Parathyroid adenoma (tissue), 2 donors: ENCODE results near the gene PLCL1.

Source experiments
- H2AFZ ChIP-seq: fragments of 300-600 bp; sonication (generic); one replicate; pipeline ENCODE4 v1.7.0; 2017; ENCODE audit warnings: antibody characterized with exemption, mild to moderate bottlenecking
- H3K27ac ChIP-seq: fragments of 300-600 bp; sonication (generic); one replicate; pipeline ENCODE4 v1.7.0; 2017
- H3K27me3 ChIP-seq: fragments of 300-600 bp; sonication (generic); one replicate; pipeline ENCODE4 v1.7.0; 2017; ENCODE audit warnings: low read length; ENCODE audit not compliant: control insufficient read depth, insufficient read depth
- H3K36me3 ChIP-seq: fragments of 300-600 bp; sonication (generic); one replicate; pipeline ENCODE4 v1.7.0; 2017; ENCODE audit warnings: low read length; ENCODE audit not compliant: control insufficient read depth, insufficient read depth
- H3K4me1 ChIP-seq: fragments of 300-600 bp; sonication (generic); one replicate; pipeline ENCODE4 v1.7.0; 2017; ENCODE audit warnings: control low read depth
- H3K4me2 ChIP-seq: fragments of 300-600 bp; sonication (generic); one replicate; pipeline ENCODE4 v1.7.0; 2017; ENCODE audit warnings: low read length
- H3K4me3 ChIP-seq: fragments of 300-600 bp; sonication (generic); one replicate; pipeline ENCODE4 v1.7.0; 2017; ENCODE audit warnings: low read depth, low read length
- H3K79me2 ChIP-seq: fragments of 300-600 bp; sonication (generic); one replicate; pipeline ENCODE4 v1.7.0; 2017; ENCODE audit warnings: control low read depth
- H3K9ac ChIP-seq: fragments of 300-600 bp; sonication (generic); one replicate; pipeline ENCODE4 v1.7.0; 2017; ENCODE audit warnings: mild to moderate bottlenecking
- H3K9me3 ChIP-seq: fragments of 300-600 bp; sonication (generic); one replicate; pipeline ENCODE4 v1.7.0; 2017; ENCODE audit warnings: low read length; ENCODE audit not compliant: control insufficient read depth
- CTCF ChIP-seq: fragments of 300-600 bp; sonication (generic); IDR thresholded peaks from one replicate; pipeline ENCODE4 v1.7.0; 2017; ENCODE audit warnings: antibody characterized with exemption, mild to moderate bottlenecking
- donor health status: primary hyperparathyroidism.

PLCL1 gene

DNA sequence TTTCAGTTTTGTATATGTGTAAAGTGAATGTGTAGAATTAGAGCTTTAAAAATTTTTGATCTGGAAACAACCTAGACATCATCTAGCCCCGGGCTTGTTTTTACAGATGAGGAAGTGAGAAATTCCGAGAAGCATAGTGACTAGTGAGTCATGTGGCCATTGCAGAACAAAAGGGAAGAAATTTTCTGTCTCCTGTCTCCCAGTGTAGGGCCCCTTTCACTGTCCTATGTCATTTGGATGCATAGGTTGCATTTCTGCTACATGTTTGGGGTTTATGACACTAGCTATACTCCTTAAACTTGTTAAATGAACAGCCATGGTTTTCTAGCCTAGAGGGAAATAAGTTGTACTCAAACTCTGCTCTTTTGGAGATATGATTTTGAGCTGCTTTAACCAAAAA is 84.6 kb downstream of the PLCL1 start:
- Histone ChIP-seq H3K79me2 (peaks cover 25% of the 10 kb centered on the region), H3K36me3 (no peaks in the 10 kb centered on the region), H3K9me3 (no peaks in the 10 kb centered on the region), H2AFZ (no peak overlapping the region), H3K27me3 (no peaks in the 10 kb centered on the region), H3K27ac (no peak overlapping the region), H3K4me3 (no peak overlapping the region), H3K9ac (no peak overlapping the region), H3K4me1 (peaks cover 18% of the 10 kb centered on the region), H3K4me2 (no peak overlapping the region)
- TF ChIP-seq CTCF: no peak

GRCh38 chr2:197890168-197890567 is 85.8 kb downstream of the PLCL1 start:
- Histone ChIP-seq H3K27me3 (no peaks in the 10 kb centered on the region), H3K4me1 (peaks cover 25% of the 10 kb centered on the region), H3K9ac (no peak overlapping the region), H3K27ac (no peak overlapping the region), H3K4me2 (no peak overlapping the region), H3K36me3 (no peaks in the 10 kb centered on the region), H2AFZ (no peak overlapping the region), H3K79me2 (peaks cover 21% of the 10 kb centered on the region), H3K9me3 (no peaks in the 10 kb centered on the region), H3K4me3 (no peak overlapping the region)
- TF ChIP-seq CTCF: no peak

DNA sequence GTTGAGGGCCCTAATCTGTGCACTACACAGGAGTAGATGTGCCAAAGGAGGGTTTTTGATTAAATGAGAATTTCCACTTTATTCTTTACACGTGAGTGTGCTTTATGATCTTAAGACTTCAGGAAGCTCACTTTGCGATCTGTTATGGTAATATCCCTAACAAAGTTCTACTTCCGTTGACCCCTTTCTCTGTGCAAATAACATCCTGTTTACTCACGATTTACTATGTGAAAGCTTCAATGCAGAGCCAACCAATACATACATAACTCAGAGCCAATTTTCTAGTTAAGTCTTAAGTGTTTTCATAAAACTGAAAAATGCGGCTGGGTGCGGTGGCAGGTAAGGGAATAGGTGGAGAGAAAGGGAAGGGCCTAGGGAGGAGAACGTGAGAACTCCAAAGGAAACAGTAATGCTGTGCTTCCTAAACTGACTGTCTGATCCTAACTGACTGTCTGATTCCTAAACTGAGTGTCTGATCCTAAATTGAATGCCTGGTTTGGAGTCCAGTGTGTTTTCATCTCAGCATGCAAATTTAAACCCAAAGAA is 87.6 kb downstream of the PLCL1 start:
- Histone ChIP-seq H3K27me3 (no peaks in the 10 kb centered on the region), H3K9ac (no peak overlapping the region), H3K9me3 (no peaks in the 10 kb centered on the region), H3K4me2 (no peak overlapping the region), H3K27ac (no peak overlapping the region), H3K4me3 (no peak overlapping the region), H2AFZ (no peak overlapping the region), H3K79me2 (peaks cover 17% of the 10 kb centered on the region), H3K4me1 (peaks cover 25% of the 10 kb centered on the region), H3K36me3 (no peaks in the 10 kb centered on the region)
- TF ChIP-seq CTCF: no peak

DNA sequence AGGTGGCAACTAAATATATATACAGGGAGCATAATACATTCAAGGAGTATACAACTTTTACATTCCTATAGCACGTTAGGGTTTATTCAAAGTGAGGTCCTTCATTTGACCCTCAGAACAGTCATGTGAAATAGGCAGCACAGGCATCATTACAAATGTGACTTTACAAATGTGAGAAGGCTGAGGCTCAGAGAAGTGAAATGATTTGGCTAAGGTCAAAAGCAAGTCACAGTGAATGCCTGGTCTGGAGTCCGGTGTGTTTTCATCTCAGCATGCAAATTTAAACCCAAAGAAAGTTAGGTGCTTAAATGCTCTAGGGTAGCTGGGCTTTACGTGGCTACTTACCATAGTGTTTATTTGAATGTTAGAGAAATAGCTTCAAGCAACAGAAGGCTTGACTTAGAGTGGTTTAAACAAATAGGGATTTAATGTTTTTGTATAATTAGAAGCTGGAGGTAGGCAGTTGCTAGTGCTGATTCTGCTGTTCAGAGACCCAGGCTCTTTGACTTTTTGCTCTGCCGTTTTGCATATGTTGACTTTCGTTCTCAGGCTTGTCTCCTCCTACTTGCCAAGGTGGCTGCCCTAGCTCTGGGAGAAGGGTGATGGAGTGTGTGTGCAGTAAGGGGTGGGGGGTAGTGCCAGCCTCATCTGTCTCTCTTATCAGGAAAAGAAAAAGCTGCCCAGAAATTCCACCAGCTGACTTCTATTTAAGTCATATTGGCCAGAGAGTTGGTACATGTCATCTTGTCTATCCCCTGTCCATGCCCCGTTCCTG is 89.2 kb downstream of the PLCL1 start:
- H2AFZ ChIP-seq: peak overlapping the region; percentile 54
- TF ChIP-seq CTCF: no peak
- no peak overlapping the region for H3K9ac ChIP-seq
- H3K79me2 ChIP-seq: peaks cover 17% of the 10 kb centered on the region
- H3K27ac ChIP-seq: no peak overlapping the region
- no peaks in the 10 kb centered on the region for H3K36me3 ChIP-seq
- H3K4me3 ChIP-seq: no peak overlapping the region
- no peak overlapping the region for H3K4me2 ChIP-seq
- H3K4me1 ChIP-seq: peaks cover 32% of the 10 kb centered on the region
- H3K27me3 ChIP-seq: no peaks in the 10 kb centered on the region
- no peaks in the 10 kb centered on the region for H3K9me3 ChIP-seq
